AG09319 (cell line): ENCODE results near the gene RER1.

Source experiments
- DNase-seq: peaks from one replicate; pipeline ENCODE4 v3.0.0-alpha.2; 2010; ENCODE audit warnings: low read depth; ENCODE audit errors: extremely low read depth
- CTCF ChIP-seq: IDR thresholded peaks from 2 replicates; pipeline ENCODE4 v1.5.1; 2011; ENCODE audit warnings: low read depth, mild to moderate bottlenecking, inconsistent platforms, low read length, moderate library complexity

The RER1 gene

GRCh38 chr1:2404890-2405511 is 13.4 kb downstream of the RER1 start:
- TF ChIP-seq CTCF = no peak
- DNase-seq = no peak

- TF ChIP-seq CTCF = no peak
- no peak for DNase-seq
Measured at GRCh38 chr1:2405588-2406295, 14.1 kb downstream of the RER1 start.

DNA sequence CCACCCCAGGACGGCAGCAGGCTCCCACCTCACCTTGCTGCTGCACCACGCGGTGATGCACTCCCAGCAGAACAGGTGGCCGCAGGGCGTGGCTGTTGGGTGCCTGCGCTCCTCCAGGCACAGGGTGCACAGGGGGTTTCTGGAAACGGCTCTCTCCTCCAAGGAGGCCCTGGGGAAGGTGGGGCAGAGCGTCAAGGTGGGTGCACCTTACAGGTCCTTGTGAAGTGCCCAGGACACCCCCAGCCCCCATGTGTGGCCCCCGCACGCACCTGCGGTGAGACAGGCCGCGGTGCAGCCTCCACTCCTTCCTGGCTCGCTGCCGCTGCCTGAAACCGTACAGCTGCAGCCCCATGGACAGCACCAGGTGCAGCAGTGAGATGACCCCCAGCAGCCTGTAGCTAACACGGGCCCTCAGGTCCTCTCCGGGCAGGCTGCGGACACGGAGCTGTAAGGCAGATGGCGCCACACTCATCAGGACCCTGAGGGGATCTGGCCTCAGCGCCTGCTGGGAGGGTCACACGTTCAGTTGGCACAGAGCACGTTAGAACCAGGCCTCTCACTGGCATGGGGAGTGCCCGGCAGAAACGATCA is 14.9 kb downstream of the RER1 start:
- DNase-seq = no peak
- no peak for TF ChIP-seq CTCF

GRCh38 chr1:2407166-2407990 is 15.7 kb downstream of the RER1 start:
- TF ChIP-seq CTCF = no peak
- DNase-seq = no peak

DNA sequence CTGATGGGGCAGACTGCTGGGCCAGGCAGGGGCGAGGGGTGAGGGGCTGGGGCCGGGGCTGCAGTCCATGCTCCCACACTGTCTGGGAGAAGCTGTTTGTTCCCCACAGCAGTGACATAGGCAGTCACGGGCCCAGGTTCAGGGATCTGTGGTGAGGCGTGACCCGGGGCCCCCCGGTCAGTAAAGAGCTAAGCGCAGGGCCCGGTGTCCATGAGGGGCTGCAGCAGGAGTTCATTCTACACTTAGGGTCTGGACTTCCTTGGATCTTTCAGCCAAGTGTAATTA is 16.3 kb downstream of the RER1 start:
- DNase-seq = no peak
- no peak for TF ChIP-seq CTCF

DNA sequence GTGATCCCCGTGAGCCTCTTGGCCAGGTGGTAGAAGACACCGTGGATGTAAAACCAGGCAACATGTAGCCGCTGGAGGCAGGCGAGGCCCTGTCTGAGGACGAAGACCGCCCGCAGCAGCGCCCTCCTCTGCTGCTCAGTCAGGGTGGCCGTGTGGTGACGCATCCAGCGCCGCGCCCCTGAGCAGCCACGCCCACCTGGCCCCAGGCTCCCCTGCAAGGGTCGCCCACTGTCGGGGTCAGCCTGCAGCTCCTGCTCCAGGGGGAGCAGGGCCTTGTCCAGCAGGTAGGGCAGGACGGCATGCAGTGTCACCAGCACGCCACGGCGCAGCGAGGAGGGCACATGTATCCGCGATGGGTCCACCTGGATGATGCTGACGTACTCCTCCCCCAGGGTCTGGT is 16.8 kb downstream of the RER1 start:
- DNase-seq = no peak
- no peak for TF ChIP-seq CTCF

DNA sequence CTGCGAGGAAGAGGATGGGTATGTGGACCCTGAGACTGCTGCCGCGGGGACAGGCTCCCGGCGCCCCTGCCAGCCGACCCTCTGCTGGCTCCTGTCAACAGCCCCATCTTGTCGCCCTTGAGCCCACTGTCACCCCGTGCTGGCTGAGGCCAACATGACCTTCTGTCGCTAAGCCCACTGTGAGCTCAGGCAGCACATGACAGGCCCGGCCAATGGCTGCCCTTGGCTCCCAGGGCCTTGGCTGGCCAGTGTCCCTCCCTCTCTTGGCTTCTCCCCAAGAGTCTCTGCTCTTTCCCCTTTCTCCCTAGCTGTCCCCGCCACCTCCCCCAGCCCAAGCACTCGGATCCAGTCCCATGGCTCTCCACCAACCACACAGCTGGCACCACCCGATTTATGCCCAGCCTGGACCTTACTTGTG is 17.2 kb downstream of the RER1 start:
- no peak for DNase-seq
- no peak for TF ChIP-seq CTCF
